ENCODE measurements around the gene ERBB4.

- no peak for TF ChIP-seq CTCF (conservative IDR thresholded peaks at IDR 0.05; ENCODE audit: low read depth, low read length)
- TF ChIP-seq EZH2 (IDR thresholded peaks at IDR 0.05; ENCODE audit: borderline replicate concordance, low read depth, low read length, poor library complexity, severe bottlenecking): no peak
Measured at GRCh38 chr2:211468217-211468616, 1070.4 kb downstream of the ERBB4 start.
